ENCODE data around the gene ACBD4. TPM values are rescaled to one million over a fixed set of nuclear protein-coding genes. Genes with fewer than 3 reads are reported as not detected.

ACBD4 gene
- total RNA-seq, 2 donors from 2014 or later = 12.9 to 18.9 TPM

- H3K27ac Mint-ChIP-seq = no peak overlapping the region
- H3K9me3 Mint-ChIP-seq = no peaks in the 10 kb centered on the region
- peaks cover 14 to 21% of the 10 kb centered on the region in 2 donors for H3K36me3 Mint-ChIP-seq
- ATAC-seq (peak; percentile 12 to 53), DNase-seq (ENCODE audit: low spot score in 2 of 2) (no peak)
Measured at GRCh38 chr17:45155029-45155428, 19.5 kb downstream of the ACBD4 start.

- Mint-ChIP-seq H3K36me3 (peaks cover 16 to 22% of the 10 kb centered on the region in 2 donors), H3K27ac (no peak overlapping the region), H3K9me3 (no peaks in the 10 kb centered on the region)
- ATAC-seq = no peak
- no peak for DNase-seq (ENCODE audit: low spot score in 2 of 2)
Measured at GRCh38 chr17:45155483-45155882, 20.0 kb downstream of the ACBD4 start.

GRCh38 chr17:45156242-45156641 is 20.8 kb downstream of the ACBD4 start:
- no peak for ATAC-seq
- no peaks in the 10 kb centered on the region for H3K9me3 Mint-ChIP-seq
- no peak overlapping the region for H3K27ac Mint-ChIP-seq
- DNase-seq (ENCODE audit: low spot score in 2 of 2) = no peak
- H3K36me3 Mint-ChIP-seq = peaks cover 20 to 25% of the 10 kb centered on the region in 2 donors

GRCh38 chr17:45160447-45161287 is 25.2 kb downstream of the ACBD4 start:
- H3K9me3 Mint-ChIP-seq = no peaks in the 10 kb centered on the region
- peak overlapping the region; percentile 95 to 98 for H3K27ac Mint-ChIP-seq
- H3K36me3 Mint-ChIP-seq = peaks cover 25% of the 10 kb centered on the region in 2 donors
- ATAC-seq = peak; percentile 2 to 13
- peak in 1 of 2 donors; percentile 59 for DNase-seq (ENCODE audit: low spot score in 2 of 2)

- ATAC-seq (peak; percentile 96 to 97), DNase-seq (ENCODE audit: low spot score in 2 of 2) (peak; percentile 96 to 99)
- peak within 1 kb of the TSS; percentile 95 to 98 for H3K27ac Mint-ChIP-seq
Measured at GRCh38 chr17:45161288-45162024, 26.0 kb downstream of the ACBD4 start, which contains the start of gene HEXIM2. HEXIM2 (plus strand) TSS chr17:45161875; CDS start chr17:45162794, 919 bp downstream.

GRCh38 chr17:45162025-45162687 is 26.7 kb downstream of the ACBD4 start:
- H3K9me3 Mint-ChIP-seq = no peaks in the 10 kb centered on the region
- H3K36me3 Mint-ChIP-seq = peaks cover 25% of the 10 kb centered on the region in 2 donors
- no peak for DNase-seq (ENCODE audit: low spot score in 2 of 2)
- ATAC-seq = no peak
- peak overlapping the region; percentile 89 to 95 for H3K27ac Mint-ChIP-seq

More at GRCh38 chr17:45161288-45162024, 26.0 kb downstream of the ACBD4 start, which contains the start of gene HEXIM2:
- Mint-ChIP-seq H3K36me3 (peaks cover 25% of the 10 kb centered on the region in 2 donors), H3K9me3 (no peaks in the 10 kb centered on the region)

- no peak overlapping the region for H3K27ac Mint-ChIP-seq
- DNase-seq (ENCODE audit: low spot score in 2 of 2) (no peak), ATAC-seq (no peak)
- H3K9me3 Mint-ChIP-seq = no peaks in the 10 kb centered on the region
- H3K36me3 Mint-ChIP-seq = peaks cover 10 to 15% of the 10 kb centered on the region in 2 donors
Measured at GRCh38 chr17:45164734-45165269, 29.3 kb downstream of the ACBD4 start.

GRCh38 chr17:45168991-45169752 is 33.7 kb downstream of the ACBD4 start:
- H3K36me3 Mint-ChIP-seq = no peaks in the 10 kb centered on the region
- no peak overlapping the region for H3K27ac Mint-ChIP-seq
- no peaks in the 10 kb centered on the region for H3K9me3 Mint-ChIP-seq
- ATAC-seq (no peak), DNase-seq (ENCODE audit: low spot score in 2 of 2) (no peak)

- no peak for ATAC-seq
- Mint-ChIP-seq H3K36me3 (no peaks in the 10 kb centered on the region), H3K27ac (peak overlapping the region; percentile 77 to 93), H3K9me3 (no peaks in the 10 kb centered on the region)
- DNase-seq (ENCODE audit: low spot score in 2 of 2) = no peak
Measured at GRCh38 chr17:45170280-45170930, 34.9 kb downstream of the ACBD4 start.

DNA sequence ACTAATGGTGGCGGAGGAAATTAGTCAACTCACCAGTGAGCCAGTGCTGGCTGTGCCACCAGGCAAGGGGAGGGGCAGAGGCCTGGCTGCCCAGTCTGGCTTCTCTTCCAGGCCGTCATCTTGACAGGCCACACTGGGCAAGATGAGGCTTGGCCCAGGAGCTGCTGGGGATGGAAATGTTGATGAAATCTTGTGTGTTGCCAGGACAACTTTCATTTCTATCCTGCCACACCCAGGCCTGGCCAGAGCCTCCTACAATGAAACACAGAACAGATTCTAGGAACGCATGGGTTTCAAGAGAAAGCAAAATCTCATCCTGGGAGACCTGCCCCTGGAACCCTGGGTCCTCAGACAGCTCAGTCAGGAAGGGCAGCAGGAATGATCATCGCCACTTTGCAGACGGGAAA is 35.4 kb downstream of the ACBD4 start:
- Mint-ChIP-seq H3K9me3 (no peaks in the 10 kb centered on the region), H3K36me3 (no peaks in the 10 kb centered on the region), H3K27ac (peak overlapping the region; percentile 77 to 93)
- DNase-seq (ENCODE audit: low spot score in 2 of 2) (no peak), ATAC-seq (peak in 1 of 2 donors; percentile 7)

DNA sequence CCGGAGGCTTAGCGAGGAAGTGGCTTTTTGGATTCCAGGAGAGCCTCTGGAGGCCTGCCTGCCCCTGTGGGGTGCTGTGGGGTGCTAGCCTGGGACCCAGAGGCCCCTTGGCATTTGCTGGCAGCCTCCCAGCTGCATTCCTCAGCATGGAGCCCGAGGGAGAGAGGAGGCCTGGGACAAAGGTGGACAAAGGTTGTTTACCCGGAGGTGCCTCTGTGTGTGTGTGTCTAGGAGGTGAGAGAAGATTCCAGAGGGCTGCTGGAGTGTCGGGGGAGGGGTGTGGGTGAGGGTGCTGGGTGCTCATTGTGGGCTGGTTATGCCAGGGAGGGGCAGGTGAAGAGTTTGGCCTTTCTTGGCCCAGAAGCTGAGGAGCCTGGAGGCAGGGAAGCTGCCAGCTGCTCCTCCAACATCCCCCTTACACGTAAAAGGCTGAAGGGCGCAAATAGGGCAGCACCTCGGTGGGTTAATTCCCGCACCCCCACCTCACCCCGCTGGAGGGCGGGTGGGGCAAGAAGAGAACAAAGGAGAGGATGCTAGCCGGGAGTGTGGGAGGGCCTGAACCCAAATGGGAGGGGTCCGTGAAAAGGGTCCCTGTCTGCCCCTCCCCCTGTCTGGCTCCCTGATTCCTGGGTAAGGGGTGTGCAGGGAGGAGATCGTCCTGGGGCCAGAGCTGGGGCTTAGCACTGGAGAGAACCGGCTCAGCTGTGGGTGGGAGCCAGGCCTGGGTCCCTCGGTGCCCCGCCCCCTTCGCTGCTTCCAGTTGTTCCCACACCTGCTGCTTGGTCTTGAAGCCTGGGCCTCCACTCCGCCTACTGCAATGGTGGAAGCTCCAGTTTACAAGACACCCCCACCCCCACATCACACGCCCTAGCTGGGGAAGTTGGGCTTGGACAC is 36.1 kb downstream of the ACBD4 start:
- H3K9me3 Mint-ChIP-seq = no peaks in the 10 kb centered on the region
- no peak for DNase-seq (ENCODE audit: low spot score in 2 of 2)
- peak overlapping the region; percentile 77 to 93 for H3K27ac Mint-ChIP-seq
- H3K36me3 Mint-ChIP-seq = no peaks in the 10 kb centered on the region
- ATAC-seq = no peak

DNA sequence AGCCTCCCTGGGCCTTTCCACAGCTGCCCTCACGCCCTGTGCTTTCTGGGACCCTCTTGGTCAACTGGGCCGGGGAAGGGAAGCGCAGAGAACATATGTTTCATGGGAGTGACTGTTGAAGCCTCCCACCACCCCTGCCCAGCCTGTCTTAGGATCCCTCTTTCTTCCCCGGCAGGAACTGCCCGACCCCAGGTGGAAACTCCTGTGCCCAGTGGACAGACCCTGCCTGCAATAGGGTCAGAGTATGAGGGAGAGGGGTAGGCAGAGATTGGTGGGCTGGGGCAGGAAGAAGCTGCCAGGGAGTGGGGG is 36.7 kb downstream of the ACBD4 start:
- H3K27ac Mint-ChIP-seq = peak overlapping the region; percentile 44 to 93
- DNase-seq (ENCODE audit: low spot score in 2 of 2) = no peak
- H3K9me3 Mint-ChIP-seq = no peaks in the 10 kb centered on the region
- no peaks in the 10 kb centered on the region for H3K36me3 Mint-ChIP-seq
- no peak for ATAC-seq

DNA sequence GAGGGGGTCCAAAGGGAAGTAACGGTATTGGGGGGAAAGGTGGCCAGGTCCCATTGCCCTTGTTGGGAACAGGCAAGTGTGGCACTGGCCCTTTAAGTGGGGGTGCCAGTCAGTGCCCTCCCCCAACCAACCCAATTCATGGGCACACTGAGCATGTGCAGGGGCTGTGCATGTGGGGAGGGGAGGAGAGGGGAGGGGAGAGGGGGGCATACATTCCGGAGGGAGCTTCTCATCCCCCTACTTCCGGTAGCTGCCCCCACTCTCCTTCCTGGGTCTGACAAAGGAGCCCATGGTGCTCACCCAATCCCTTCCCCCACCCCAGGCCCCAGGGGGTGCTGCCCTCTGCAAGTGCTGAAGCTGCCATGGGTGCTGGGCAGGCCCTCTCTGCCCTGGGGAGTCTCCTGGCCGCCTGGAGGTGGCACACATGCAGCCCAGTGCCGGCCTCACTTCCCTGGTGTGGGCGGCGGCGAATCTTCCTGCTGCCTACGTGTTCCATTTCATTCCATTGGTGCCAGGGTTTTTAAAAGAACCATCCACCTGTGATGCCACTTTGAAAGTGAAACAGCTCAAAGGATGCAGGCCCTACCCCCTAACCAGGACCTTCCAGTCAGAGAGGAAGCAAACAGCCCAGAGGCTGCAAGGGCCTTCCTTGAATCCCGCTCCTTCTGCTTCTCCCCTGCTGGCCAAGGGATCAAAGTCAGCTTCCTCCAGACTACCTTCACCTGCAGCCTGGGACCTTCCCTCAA is 37.2 kb downstream of the ACBD4 start:
- H3K27ac Mint-ChIP-seq = peak overlapping the region; percentile 93 to 98
- H3K9me3 Mint-ChIP-seq = no peaks in the 10 kb centered on the region
- DNase-seq (ENCODE audit: low spot score in 2 of 2) = peak; percentile 44 to 63
- peak; percentile 79 to 80 for ATAC-seq
- no peaks in the 10 kb centered on the region for H3K36me3 Mint-ChIP-seq

- H3K9me3 Mint-ChIP-seq = no peaks in the 10 kb centered on the region
- no peaks in the 10 kb centered on the region for H3K36me3 Mint-ChIP-seq
- no peak overlapping the region for H3K27ac Mint-ChIP-seq
- ATAC-seq (no peak), DNase-seq (ENCODE audit: low spot score in 2 of 2) (no peak)
Measured at GRCh38 chr17:45175759-45176115, 40.2 kb downstream of the ACBD4 start.

Data from activated naive CD4-positive, alpha-beta T cell treated with anti-CD3 and anti-CD28 coated beads, Interleukin-2, amount 50 U/mL, for 72 hours (primary cell).